Hematopoietic multipotent progenitor cell treated with erythropoietin and hydrocortisone succinate and interleukin-3 and kit ligand, for 15 days (in vitro differentiated cells): Measurements from ENCODE around the gene LMOD2.
"Not testable (repeated sequence)": the region's sequence is repeated elsewhere in the genome, so short reads cannot be mapped to it uniquely, and the experiment has no call there.

Source experiments
- DNase-seq: peaks from one replicate; pipeline ENCODE4 v3.0.0-alpha.2; 2015; ENCODE audit warnings: low spot score

The LMOD2 gene

GRCh38 chr7:123655614-123656013 is at the start of gene LMOD2:
TSS of gene LMOD2 (plus strand) at chr7:123655866. CDS start at chr7:123655964, 98 bp downstream.
- DNase-seq, result no peak

DNA sequence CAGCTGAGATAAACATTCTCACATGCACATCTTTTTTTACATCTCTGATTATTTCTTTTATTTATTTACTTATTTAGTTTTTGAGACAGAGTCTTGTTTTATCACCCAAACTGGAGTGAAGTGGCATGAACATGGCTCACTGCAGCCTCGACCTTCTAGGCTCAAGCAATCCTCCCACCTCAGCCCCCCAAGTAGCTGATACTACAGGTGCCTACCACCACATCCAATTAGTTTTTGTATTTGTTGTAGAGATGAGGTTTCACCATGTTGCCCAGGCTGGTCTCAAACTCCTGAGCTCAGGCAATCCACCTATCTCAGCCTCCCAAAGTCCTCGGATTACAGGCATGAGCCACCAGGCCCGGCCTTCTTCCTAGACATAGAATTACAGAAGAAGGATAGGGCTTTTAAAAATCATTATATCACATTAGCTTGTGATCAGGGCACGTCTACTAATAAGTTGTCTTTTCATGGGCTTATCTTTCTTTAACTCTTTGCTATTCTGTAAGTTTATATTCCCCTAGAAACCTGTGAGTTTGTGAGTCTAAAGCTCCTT is 48.2 kb upstream of the LMOD2 start:
- no peak for DNase-seq

DNA sequence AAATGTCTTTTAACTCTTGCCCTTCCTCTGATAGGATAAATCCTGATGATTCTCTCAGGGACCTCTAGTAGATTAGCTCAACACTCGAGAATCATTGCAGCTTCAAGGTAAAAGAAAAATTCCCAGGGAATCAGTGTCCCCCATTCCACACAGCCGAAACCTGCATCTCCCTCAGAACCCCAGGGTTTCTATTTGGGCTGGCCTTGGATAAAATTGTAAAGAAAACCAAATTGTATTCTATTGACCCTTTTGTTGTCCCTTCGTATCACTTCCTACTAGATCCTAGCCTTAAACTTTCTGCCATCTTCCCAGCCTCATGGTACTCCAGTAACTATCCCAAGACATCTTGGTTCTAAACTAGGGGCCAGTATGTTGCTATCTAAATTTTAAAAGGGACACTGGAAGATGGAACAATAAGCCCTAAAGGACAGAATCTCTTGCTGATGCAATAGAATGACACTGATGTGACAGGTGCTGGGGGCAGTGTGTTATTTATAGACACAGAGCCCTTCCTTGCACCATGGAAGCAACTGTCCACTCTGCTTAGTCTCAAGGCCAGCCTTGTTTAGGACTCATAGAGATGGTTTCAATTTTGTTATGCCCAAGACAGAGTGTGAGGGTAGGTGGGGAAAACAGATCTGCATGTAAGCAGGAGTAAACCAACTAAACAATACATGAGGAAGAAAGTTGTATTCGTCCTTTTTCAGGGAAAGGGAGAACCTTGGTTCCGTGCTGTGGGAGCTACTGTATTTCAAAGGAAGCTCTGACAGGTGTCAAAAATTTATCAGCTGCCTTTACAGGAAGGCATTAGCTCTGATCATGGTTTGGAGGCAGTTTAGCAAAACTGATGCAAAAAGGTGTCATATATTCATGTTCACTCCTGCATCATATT is 46.4 kb upstream of the LMOD2 start:
- DNase-seq, result no peak

DNA sequence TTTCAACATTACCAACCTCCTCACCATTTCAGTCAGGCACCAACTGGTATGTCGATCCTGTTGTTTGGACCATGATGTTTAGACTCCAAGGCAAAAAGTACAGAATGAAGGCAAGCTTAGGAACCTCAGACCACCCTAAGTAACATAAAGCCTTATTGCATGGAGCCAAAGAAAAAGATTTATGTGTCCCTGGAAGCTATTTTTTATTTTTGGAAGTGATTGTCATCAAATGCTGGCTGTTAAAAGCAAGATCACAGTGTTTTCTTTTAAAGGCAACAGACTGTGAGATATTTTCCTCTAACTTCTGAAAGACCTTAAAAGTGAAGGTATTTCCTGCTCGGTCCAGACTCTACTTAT is 45.8 kb upstream of the LMOD2 start:
- DNase-seq, result no peak

DNA sequence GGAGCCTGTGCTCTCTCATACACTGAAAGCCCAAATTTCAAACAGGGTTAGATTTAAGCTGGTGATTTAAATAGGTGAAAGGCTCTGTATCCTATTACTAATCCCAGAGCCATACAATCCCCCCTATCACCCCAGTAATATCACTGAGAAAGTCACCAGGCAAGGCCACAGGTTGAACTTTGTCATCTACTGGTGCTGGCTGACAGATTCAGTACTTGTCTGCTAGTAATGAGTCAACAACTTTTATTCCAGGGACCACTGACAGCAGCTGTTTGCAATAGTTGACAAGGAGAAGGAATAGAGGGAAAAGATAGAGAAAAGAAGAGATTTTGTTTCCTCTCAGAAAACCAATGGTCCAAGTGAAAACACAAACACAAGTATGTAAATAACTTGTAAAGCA is 43.6 kb upstream of the LMOD2 start:
- no peak for DNase-seq

DNA sequence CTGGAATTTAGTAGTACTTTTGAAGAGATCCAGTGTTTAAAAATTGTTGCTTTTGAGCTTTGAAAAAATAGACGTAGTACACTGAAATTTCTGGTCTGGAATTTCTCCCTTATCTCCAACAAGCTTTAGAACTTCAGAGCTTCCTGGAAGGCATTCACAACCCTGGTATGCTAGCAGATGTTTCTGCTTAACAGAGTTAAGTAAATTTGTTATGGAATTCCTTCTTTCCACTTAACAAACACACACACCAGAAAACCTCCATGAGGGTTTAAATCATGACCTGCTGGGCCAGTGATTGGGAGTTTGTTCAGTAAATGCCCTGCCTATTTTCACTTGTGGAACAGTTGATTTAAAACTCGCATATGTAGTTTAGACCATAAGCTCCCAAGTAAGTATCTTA is 40.3 kb upstream of the LMOD2 start:
- DNase-seq, result no peak

GRCh38 chr7:123616223-123616622 is 39.4 kb upstream of the LMOD2 start:
- DNase-seq, result no peak

DNA sequence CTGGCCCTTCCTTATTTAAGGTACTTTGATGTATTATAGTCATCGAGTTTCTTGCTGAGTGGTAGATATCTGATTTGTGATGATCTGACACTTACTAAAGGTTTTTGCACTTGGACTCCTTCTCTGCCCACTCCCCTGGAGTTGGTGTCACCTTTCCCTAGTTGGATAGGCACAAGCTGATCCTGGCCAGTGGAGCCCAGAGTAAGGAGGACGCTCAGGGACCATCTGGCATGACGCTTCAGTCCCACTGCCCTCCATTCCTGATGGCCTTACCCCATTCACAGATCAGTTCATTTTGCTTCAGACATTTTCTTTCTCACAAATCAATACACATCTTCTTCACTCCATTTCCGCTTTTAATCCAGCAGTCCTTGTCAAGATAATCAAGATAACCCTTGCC is 34.0 kb upstream of the LMOD2 start:
- DNase-seq, result no peak

GRCh38 chr7:123622660-123623386 is 32.8 kb upstream of the LMOD2 start:
- DNase-seq, result no peak

- DNase-seq, result peak; percentile 59
Observed at GRCh38 chr7:123624527-123625183, 31.0 kb upstream of the LMOD2 start.

DNA sequence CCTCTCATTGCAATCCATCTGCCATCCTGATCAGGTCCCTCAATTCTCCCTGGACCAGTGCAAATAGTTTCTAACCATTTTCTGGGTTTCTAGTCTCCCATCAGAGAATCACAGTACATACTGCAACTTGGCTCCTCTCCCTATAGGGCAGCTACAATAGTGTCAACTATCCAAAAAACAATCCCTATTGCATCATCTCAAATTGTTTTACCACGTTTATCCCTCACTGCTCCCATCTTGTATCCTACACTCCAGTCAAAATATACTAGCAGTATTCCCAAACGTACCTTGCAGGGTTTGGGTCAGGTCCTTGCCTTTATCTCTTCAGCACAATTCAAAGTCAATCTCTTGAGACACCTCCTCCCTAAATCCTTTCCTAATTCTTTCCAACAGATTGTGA is 30.4 kb upstream of the LMOD2 start:
- no peak for DNase-seq

GRCh38 chr7:123627851-123628250 is 27.8 kb upstream of the LMOD2 start:
- no peak for DNase-seq

- no peak for DNase-seq
Observed at GRCh38 chr7:123628829-123629228, 26.8 kb upstream of the LMOD2 start.

GRCh38 chr7:123629281-123629680 is 26.4 kb upstream of the LMOD2 start:
- DNase-seq, result no peak

DNA sequence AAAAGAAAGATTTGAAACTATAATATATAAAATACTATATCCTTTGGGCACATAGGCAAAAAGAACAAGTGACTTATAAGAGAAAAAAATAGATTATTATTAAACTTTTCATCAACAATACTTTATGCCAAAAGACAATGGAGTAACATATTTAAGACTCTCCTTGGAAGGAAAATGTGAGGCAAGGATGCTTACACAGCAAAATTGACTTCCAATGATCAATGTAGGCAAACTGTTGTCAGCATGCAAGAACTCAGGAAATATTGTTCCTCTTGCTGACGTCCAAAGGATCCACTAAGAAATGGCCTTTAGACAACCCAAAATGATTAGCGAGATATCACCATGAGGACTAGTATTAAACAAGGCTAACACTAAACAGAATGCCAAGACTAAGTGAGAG is 22.9 kb upstream of the LMOD2 start:
- DNase-seq, result no peak

GRCh38 chr7:123633553-123633952 is 22.1 kb upstream of the LMOD2 start:
- no peak for DNase-seq

GRCh38 chr7:123634011-123634573 is 21.6 kb upstream of the LMOD2 start:
- DNase-seq, result not testable (repeated sequence)

DNA sequence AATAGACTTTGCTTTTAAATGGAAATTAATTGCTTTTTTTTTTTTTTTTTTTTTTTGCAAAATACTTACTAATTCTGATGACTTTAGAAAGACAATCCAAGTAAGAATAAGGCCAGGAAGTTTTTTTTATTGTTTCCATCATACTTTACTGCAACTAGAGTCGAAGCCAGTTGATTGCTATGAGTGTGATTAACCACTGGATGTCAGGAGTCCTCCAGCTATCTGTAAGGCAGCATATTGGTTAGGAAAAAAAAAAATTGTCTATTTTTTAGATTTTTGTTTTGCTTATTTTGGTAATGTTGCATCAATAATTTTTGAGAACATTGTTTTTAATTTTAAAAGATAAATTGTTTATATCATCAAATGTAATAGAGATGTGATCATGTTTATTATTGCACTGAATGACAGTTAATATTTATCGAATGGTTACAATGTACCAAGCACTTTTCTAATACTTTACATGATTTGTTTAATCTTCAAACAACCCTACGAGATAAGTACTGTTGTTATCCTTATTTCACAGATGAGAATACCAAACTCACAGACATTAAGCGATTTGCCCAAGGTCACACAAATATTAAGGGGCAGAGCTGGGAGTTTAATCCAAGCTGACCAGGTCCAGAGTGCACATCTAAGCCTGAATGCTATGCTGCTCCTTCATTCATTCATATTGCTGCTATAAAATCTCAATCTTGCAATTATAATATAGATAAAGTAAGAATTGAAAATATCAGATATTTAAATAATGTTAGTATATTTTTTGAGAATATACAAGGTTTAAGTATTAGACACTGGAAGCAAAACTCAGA is 19.9 kb upstream of the LMOD2 start:
- no peak for DNase-seq

GRCh38 chr7:123637203-123637602 is 18.5 kb upstream of the LMOD2 start:
- DNase-seq, result no peak

- no peak for DNase-seq
Observed at GRCh38 chr7:123637878-123638277, 17.8 kb upstream of the LMOD2 start.

GRCh38 chr7:123639631-123640030 is 16.0 kb upstream of the LMOD2 start:
- no peak for DNase-seq
